Measurements from ENCODE around the gene DGKI. TPM values are rescaled to one million over a fixed set of nuclear protein-coding genes. Genes with fewer than 3 reads are reported as not detected.

DGKI gene
- total and polyA plus RNA-seq, 2 donors (not counting 1 experiment from before 2014, with no cell fraction given), result not detected

DNA sequence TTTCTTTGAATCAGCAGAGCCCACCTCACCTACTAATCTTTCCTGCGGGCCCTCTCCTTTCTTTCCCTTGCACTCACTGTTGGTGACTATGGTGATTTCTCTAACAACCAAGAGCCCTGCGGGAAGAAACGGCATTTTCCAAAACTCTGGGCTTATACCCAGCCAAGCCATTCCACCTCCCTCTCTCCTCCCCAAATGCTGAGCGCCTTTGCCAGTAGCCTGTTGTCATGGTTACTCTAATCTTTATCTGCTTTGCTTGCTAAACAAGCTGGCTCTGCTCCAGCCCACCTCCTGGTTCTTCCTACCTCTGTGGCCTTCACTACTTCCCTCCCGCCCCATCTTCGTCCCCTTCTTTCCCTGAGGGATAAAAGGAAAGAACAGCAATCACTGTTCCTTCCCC lies 86.7 kb downstream of the DGKI start:
- Histone ChIP-seq H4K20me1 (ENCODE audit: control insufficient read depth, insufficient read depth, low read length, poor library complexity, severe bottlenecking) (no peaks in the 10 kb centered on the region), H3K27ac (ENCODE audit: low read length in 2 of 2) (no peak overlapping the region), H3K4me1 (ENCODE audit: control insufficient read depth in 2 of 2, insufficient read depth in 2 of 2, low read length in 2 of 2) (no peaks in the 10 kb centered on the region), H2AFZ (ENCODE audit: insufficient read depth, low read depth, low read length, poor library complexity, severe bottlenecking) (no peak overlapping the region), H3K4me3 (ENCODE audit: control extremely low read depth in 1 of 5, extremely low read depth in 1 of 5, insufficient read depth in 1 of 5, low read depth in 2 of 5, low read length in 4 of 5) (no peak overlapping the region), H3K36me3 (replicated peaks in 1 of 2; ENCODE audit: control extremely low read depth in 1 of 2, control insufficient read depth in 1 of 2, extremely low read depth in 1 of 2, insufficient read depth in 2 of 2, low read length in 1 of 2) (no peaks in the 10 kb centered on the region), H3K79me2 (ENCODE audit: control insufficient read depth, insufficient read depth, low read length) (no peaks in the 10 kb centered on the region), H3K27me3 (replicated peaks in 1 of 4; ENCODE audit: control extremely low read depth in 1 of 4, control insufficient read depth in 3 of 4, insufficient read depth in 4 of 4, low read length in 3 of 4) (no peaks in the 10 kb centered on the region), H3K4me2 (replicated peaks; ENCODE audit: low read depth, low read length, poor library complexity, severe bottlenecking) (no peak overlapping the region), H3K9ac (ENCODE audit: low read length) (no peak overlapping the region), H3K9me3 (ENCODE audit: control extremely low read depth in 1 of 3, control insufficient read depth in 2 of 3, insufficient read depth in 1 of 3, low read length in 2 of 3) (no peaks in the 10 kb centered on the region)
- ChIA-PET POLR2A (no interaction called here), CTCF (no interaction called here)
- no peak overlapping the region for H3K4me3 Mint-ChIP-seq
- 100% methylated on average over 4 of the region's 6 CpGs for WGBS (ENCODE audit: insufficient coverage)
- no peaks in the 10 kb centered on the region for H3K9me3 Mint-ChIP-seq (ENCODE audit: insufficient read depth)
- H3K27ac Mint-ChIP-seq, result no peak overlapping the region
- ATAC-seq (ENCODE audit: low read depth) (no peak), DNase-seq (no peak)
- H3K4me1 Mint-ChIP-seq, result no peaks in the 10 kb centered on the region
- intact Hi-C loops (cut with micrococcal nuclease), result no loop called here
- H3K27me3 Mint-ChIP-seq, result no peaks in the 10 kb centered on the region
- TF ChIP-seq EZH2 (IDR thresholded peaks at IDR 0.05; ENCODE audit: borderline replicate concordance, insufficient read depth, low read depth, low read length, poor library complexity, severe bottlenecking), result no peak
- TF ChIP-seq, protein P1, sequence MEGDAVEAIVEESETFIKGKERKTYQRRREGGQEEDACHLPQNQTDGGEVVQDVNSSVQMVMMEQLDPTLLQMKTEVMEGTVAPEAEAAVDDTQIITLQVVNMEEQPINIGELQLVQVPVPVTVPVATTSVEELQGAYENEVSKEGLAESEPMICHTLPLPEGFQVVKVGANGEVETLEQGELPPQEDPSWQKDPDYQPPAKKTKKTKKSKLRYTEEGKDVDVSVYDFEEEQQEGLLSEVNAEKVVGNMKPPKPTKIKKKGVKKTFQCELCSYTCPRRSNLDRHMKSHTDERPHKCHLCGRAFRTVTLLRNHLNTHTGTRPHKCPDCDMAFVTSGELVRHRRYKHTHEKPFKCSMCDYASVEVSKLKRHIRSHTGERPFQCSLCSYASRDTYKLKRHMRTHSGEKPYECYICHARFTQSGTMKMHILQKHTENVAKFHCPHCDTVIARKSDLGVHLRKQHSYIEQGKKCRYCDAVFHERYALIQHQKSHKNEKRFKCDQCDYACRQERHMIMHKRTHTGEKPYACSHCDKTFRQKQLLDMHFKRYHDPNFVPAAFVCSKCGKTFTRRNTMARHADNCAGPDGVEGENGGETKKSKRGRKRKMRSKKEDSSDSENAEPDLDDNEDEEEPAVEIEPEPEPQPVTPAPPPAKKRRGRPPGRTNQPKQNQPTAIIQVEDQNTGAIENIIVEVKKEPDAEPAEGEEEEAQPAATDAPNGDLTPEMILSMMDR (IDR thresholded peaks at IDR 0.05), result no peak

DNA sequence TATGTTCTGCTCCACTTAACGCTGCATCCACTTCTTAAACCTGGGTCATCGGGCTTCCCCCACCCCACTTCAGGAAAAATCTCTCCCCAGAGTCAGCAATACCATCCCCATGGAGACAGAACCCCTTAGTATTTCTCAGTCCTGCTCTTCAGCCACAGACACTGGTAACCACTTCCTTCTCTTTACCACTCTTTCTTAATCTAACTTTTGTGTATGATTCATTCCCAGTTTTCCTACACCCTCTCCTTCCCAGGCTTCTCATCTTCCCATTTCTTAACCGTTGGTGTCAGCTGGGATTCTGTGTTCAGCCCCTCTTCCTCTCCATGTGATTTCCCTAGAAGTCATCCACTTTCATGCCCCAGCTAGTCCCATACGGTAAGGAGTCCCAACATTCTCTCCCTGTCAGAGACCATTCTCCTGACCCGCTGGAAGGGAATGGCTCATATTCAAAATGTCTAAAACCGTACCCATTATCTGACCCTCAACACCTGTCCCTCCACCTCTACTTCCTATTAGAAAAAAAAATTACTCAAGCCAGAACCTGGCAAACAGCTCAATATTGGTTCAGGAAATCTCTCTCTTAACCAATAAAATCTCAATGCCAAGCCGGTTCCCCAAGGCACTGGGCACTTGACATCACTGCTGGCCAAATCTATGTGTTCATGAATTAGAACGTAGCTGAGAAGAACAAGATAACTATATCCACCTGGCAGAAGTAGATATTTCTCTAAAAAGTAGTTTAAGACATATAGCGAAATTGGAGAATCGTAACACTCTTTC lies 89.4 kb downstream of the DGKI start:
- no peaks in the 10 kb centered on the region for H3K9me3 Mint-ChIP-seq (ENCODE audit: insufficient read depth)
- intact Hi-C loops (cut with micrococcal nuclease), result no loop called here

More for the DNA sequence above, 89.4 kb downstream of the DGKI start:
- 68% methylated on average over 7 of the region's 10 CpGs for WGBS (ENCODE audit: insufficient coverage)
- peaks cover 11% of the 10 kb centered on the region for H3K27me3 Mint-ChIP-seq
- H3K4me2 ChIP-seq (replicated peaks; ENCODE audit: low read depth, low read length, poor library complexity, severe bottlenecking), result no peak overlapping the region
- no peak for ATAC-seq (ENCODE audit: low read depth)
- H2AFZ ChIP-seq (ENCODE audit: insufficient read depth, low read depth, low read length, poor library complexity, severe bottlenecking), result no peak overlapping the region
- no peaks in the 10 kb centered on the region for H3K79me2 ChIP-seq (ENCODE audit: control insufficient read depth, insufficient read depth, low read length)
- H3K9me3 ChIP-seq (ENCODE audit: control extremely low read depth in 1 of 3, control insufficient read depth in 2 of 3, insufficient read depth in 1 of 3, low read length in 2 of 3), result no peaks in the 10 kb centered on the region
- H3K9ac ChIP-seq (ENCODE audit: low read length), result no peak overlapping the region
- no peak overlapping the region for H3K4me3 Mint-ChIP-seq
- DNase-seq, result no peak
- POLR2A ChIA-PET, result no interaction called here
- H3K4me3 ChIP-seq (ENCODE audit: control extremely low read depth in 1 of 5, extremely low read depth in 1 of 5, insufficient read depth in 1 of 5, low read depth in 2 of 5, low read length in 4 of 5), result no peak overlapping the region
- no peaks in the 10 kb centered on the region for H3K36me3 ChIP-seq (replicated peaks in 1 of 2; ENCODE audit: control extremely low read depth in 1 of 2, control insufficient read depth in 1 of 2, extremely low read depth in 1 of 2, insufficient read depth in 2 of 2, low read length in 1 of 2)
- no peaks in the 10 kb centered on the region for H3K4me1 ChIP-seq (ENCODE audit: control insufficient read depth in 2 of 2, insufficient read depth in 2 of 2, low read length in 2 of 2)
- H3K27ac ChIP-seq (ENCODE audit: low read length in 2 of 2), result no peak overlapping the region
- H4K20me1 ChIP-seq (ENCODE audit: control insufficient read depth, insufficient read depth, low read length, poor library complexity, severe bottlenecking), result no peaks in the 10 kb centered on the region
- TF ChIP-seq EZH2 (IDR thresholded peaks at IDR 0.05; ENCODE audit: borderline replicate concordance, insufficient read depth, low read depth, low read length, poor library complexity, severe bottlenecking), result no peak
- TF ChIP-seq, protein P1 (IDR thresholded peaks at IDR 0.05), result no peak
- H3K27ac Mint-ChIP-seq, result no peak overlapping the region
- CTCF ChIA-PET, result no interaction called here
- H3K4me1 Mint-ChIP-seq, result no peaks in the 10 kb centered on the region
- H3K27me3 ChIP-seq (replicated peaks in 1 of 4; ENCODE audit: control extremely low read depth in 1 of 4, control insufficient read depth in 3 of 4, insufficient read depth in 4 of 4, low read length in 3 of 4), result no peaks in the 10 kb centered on the region

Data from B cell (primary cell).